GM19239 (cell line): ENCODE data around the gene FYN.
A peak's percentile ranks its signal among the peaks of the same experiment; 100 is the strongest.

Experiments
- DNase-seq: peaks from one replicate; pipeline ENCODE4 v3.0.0; 2011; ENCODE audit warnings: low spot score; ENCODE audit not compliant: insufficient read length
- FAIRE-seq: peaks from 2 replicates; lab custom pipeline; 2011; peaks lifted over from hg19 to GRCh38; lab: Jason Lieb, UNC

FYN gene

GRCh38 chr6:111720931-111721496 lies 152.2 kb downstream of the FYN start:
- DNase-seq (no peak), FAIRE-seq (no peak)

- DNase-seq, result no peak
- FAIRE-seq, result no peak
Measured at GRCh38 chr6:111718990-111719389, 154.3 kb downstream of the FYN start.

- no peak for FAIRE-seq
- no peak for DNase-seq
Measured at GRCh38 chr6:111718326-111718725, 154.9 kb downstream of the FYN start.

GRCh38 chr6:111717621-111718020 lies 155.6 kb downstream of the FYN start:
- DNase-seq (no peak), FAIRE-seq (no peak)

GRCh38 chr6:111716325-111716724 lies 156.9 kb downstream of the FYN start:
- DNase-seq (no peak), FAIRE-seq (peak; percentile 42)

GRCh38 chr6:111715321-111715720 lies 157.9 kb downstream of the FYN start:
- FAIRE-seq, result no peak
- no peak for DNase-seq

- FAIRE-seq, result no peak
Measured at GRCh38 chr6:111714416-111715270, 158.6 kb downstream of the FYN start.

GRCh38 chr6:111713811-111714210 lies 159.4 kb downstream of the FYN start:
- FAIRE-seq (no peak), DNase-seq (no peak)

More at GRCh38 chr6:111714416-111715270, 158.6 kb downstream of the FYN start:
- DNase-seq, result no peak

DNA sequence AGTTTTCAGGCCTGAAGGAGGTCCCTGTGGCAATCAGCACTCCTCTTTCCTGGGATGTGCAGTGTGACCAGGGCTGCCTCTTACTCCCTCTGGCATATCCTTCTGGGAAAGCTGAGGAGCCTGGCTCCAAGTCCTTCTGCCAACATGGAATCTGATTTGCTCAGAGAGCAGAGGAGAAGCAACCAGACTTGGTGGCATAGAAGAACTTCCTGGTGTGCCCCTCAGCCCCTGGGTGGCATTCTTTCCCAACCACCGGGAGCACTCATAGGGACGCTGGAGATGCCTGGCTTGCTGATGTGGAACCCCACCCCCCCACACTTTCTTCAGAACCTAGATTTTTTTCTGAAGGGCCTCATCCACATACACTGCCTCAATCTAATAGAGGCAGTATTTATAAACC lies 160.0 kb downstream of the FYN start:
- FAIRE-seq (no peak), DNase-seq (no peak)

- FAIRE-seq, result no peak
- DNase-seq, result no peak
Measured at GRCh38 chr6:111711984-111712752, 161.1 kb downstream of the FYN start.

DNA sequence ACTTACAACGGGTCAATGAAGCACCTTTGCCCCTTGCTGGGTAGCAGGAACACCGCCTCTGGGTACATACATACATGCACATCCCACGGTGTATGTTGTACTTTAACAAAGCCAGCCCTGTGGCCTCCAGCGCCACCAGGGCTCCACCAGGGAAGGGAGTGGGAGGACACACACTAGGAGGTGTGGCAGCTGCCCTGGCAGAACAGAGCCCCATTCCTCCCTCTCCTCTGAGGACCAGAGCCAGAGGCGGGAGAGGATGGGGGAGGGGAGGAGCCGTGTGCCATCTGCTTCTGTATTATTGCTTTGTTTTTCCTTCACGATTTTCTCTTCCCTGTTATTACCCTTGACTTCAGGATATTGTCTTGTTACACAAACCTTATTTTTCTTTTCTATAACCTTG lies 161.8 kb downstream of the FYN start:
- DNase-seq (no peak), FAIRE-seq (no peak)

- DNase-seq (no peak), FAIRE-seq (no peak)
Measured at GRCh38 chr6:111710911-111711310, 162.3 kb downstream of the FYN start.

GRCh38 chr6:111710439-111710838 lies 162.8 kb downstream of the FYN start:
- no peak for DNase-seq
- no peak for FAIRE-seq

DNA sequence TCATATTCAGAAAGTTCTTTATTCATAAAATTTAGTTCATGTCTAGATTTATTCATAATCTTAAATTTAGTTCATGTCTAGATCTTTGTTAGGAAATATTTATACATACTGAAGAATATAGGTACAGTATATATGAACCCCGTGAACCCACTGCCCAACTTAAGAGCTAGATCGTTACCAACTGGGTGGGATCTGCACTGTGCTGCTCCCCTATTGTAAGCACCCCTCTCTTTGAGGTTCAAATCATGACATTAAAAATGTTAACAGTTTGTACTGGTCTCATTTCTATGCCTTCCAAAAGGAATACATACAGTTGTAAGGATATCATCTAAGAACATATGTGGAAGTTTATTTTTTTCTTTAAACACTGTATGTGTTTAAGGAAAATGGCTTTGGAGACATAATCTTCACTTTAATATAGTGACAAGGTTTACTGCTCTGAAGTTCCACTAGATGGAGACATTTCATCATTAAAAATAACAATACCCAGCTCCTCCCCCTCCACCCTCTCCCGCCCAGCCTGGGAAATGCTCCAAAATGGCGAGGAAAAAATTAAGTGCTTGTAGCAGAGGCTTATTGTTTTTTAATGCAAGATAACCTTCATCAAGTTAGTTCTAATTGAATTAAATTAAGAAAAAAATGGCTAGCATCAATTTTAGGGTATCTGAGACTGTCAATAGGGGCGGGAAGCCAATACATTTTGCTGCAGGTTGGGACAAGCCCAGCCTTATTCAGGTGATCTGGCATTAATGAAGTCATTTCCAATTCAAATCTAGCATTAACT lies 163.4 kb downstream of the FYN start:
- DNase-seq (peak; percentile 47), FAIRE-seq (peak; percentile 78)

GRCh38 chr6:111709201-111709600 lies 164.1 kb downstream of the FYN start:
- no peak for DNase-seq
- no peak for FAIRE-seq

- DNase-seq, result no peak
- FAIRE-seq, result no peak
Measured at GRCh38 chr6:111707773-111708172, 165.5 kb downstream of the FYN start.

GRCh38 chr6:111706841-111707391 lies 166.3 kb downstream of the FYN start:
- FAIRE-seq (no peak), DNase-seq (no peak)

- FAIRE-seq (no peak), DNase-seq (no peak)
Measured at GRCh38 chr6:111703723-111704122, 169.5 kb downstream of the FYN start.

- DNase-seq (no peak), FAIRE-seq (no peak)
Measured at GRCh38 chr6:111702268-111702667, 171.0 kb downstream of the FYN start.

DNA sequence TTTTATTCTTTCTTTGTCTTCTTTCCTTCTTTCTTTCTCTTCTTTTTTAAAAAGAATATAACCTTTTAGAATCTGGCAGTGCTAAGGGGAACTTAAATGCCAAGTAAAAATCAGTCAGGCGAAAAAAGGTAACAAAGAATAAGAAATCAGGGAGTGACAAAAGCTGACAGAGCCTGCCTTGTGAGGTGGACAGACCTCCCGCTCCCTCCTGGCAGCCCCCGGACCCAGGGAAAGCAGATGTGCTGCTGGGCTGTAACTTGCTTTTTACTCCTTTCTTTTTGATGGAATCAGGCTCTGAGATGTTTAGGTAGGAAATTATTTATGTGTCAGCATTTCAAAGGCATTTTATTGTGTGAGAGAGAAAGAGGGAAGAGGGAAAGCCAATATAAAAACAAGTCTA lies 172.1 kb downstream of the FYN start:
- no peak for FAIRE-seq

More for the DNA sequence above, 172.1 kb downstream of the FYN start:
- DNase-seq, result no peak
